Measurements from ENCODE around the gene CASTOR2.
"Not testable (repeated sequence)": the region's sequence is repeated elsewhere in the genome, so short reads cannot be mapped to it uniquely, and the experiment has no call there.

Gene CASTOR2

DNA sequence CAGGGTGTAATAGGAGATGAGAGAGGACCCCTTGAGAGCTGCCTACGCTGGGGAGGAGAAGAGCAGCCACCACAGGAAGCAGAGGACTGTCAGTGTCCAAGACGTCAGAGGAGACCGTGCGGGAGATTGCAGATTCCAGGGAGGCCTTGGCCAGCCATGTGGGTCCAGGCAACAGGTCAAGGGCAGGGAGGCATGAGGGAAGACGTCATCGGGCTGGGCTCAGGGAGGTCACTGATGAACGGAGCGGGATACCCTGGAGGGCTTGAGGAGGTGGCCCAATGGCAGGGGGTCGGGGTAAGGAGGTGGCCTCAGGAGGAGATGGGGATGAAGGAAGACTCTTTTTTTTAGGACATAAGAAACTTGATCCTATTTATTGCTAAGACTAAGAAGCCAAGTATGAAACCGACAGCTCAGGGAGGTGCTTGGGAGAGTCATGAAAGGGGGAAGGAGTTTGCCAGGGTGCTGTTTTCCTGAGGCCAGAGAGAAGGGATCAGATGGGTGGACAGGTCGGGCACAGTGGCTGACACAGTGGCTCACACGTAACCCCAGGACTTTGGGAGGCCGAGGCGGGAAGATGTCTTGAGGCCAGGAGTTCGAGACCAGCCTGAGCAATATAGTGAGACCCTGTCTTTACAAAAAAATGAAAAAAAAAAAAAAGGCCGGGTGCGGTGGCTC lies 30.5 kb downstream of the CASTOR2 start:
- not testable (repeated sequence) for DNase-seq (ENCODE audit: low spot score)

DNA sequence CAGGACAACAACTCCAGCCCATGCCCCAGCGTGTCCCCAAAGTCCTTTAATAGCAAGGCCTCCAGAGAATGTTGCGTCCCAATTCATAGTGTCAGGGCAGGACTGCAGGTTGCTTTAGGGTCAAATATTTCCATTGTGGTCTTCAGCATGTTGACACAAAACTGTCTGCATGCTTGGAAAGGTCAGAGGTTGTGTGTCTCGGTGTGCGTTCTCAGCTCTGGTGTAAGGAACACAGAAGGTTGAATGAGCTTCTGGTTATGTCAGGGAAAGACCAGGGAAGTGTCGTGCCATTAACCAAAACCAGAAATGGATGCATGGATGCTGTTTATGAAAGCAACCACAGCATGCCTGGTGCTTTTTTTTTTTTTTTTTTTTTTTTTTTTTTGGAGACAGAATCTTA lies 31.9 kb downstream of the CASTOR2 start:
- not testable (repeated sequence) for DNase-seq (ENCODE audit: low spot score)

DNA sequence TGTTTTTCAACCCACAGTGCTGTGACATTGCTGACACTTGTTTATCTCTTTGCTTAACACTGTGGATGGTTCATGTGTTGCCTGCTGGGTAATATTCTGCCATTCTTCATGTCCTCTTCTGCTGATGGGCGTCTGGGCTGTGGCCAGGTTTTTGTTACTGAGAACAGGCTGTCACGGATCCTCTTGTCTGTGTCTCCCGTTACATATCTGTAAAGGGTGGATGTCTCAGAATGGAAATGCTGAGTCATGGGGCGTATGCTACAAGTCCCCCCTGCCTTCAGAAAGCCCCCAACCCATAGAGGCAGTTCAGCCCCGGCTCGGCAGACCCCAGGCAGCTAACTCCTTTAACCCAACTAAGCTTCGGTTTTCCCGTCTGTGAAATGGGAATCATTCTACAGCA lies 33.3 kb downstream of the CASTOR2 start:
- DNase-seq (ENCODE audit: low spot score) = not testable (repeated sequence)

DNA sequence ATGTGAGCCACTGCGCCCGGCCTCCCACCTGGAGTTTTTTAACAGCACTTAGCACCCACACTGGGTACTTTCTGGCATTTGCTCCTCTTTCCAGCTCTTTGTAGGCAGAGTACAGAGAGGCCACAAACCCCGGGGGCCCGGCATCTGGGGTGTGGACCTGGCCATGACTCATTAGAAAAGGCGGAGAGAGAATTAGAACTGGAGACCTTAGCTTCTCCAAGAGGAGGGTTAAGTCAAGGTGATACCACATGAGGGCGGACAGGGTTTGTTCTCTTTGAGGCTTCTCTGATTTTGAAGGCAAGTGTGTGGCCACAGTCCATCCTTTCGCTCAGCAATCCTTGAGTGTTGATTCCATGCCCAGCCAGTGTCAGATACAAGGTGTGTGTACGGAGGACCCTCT lies 36.9 kb downstream of the CASTOR2 start:
- not testable (repeated sequence) for DNase-seq (ENCODE audit: low spot score)

DNA sequence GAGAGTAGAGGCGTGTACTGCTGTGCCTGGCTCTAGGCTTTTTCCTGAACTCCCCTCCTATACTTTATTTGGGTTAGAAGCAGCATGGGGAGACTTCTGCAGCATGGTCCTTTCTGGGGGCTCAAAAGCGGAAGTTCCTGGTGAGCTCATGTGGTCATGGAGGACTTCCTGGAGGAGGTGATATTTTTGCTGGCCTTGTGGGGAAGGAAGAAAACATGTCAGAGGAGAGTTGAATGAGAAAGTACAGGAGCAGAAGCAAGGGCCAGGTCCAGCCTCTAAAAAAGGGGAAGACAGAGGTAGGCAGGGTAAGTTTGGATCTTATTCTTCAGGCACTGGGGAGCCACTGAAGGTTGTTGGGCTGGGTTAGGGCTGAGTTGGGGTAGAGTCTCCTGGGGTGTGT lies 45.5 kb downstream of the CASTOR2 start:
- no peak for DNase-seq (ENCODE audit: low spot score)

DNA sequence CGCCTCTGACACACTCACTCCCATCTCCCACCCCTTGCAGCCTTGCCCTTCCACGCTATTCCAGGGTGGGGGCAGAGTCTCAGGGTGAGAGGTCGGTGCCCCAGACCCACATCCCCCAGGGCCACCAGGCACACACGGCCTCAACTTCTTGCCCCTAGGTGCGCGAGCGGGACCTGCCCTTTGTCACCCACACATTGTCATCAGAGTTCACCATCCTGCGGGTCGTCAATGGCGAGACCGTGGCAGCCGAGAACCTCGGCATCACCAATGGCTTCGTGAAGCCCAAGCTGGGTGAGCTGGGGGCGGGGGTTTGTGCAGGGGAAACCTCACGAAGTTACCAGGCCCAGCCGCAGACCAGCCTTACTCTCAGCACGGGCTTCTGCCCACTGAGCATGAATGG lies 53.3 kb downstream of the CASTOR2 start:
- no peak for DNase-seq (ENCODE audit: low spot score)

DNA sequence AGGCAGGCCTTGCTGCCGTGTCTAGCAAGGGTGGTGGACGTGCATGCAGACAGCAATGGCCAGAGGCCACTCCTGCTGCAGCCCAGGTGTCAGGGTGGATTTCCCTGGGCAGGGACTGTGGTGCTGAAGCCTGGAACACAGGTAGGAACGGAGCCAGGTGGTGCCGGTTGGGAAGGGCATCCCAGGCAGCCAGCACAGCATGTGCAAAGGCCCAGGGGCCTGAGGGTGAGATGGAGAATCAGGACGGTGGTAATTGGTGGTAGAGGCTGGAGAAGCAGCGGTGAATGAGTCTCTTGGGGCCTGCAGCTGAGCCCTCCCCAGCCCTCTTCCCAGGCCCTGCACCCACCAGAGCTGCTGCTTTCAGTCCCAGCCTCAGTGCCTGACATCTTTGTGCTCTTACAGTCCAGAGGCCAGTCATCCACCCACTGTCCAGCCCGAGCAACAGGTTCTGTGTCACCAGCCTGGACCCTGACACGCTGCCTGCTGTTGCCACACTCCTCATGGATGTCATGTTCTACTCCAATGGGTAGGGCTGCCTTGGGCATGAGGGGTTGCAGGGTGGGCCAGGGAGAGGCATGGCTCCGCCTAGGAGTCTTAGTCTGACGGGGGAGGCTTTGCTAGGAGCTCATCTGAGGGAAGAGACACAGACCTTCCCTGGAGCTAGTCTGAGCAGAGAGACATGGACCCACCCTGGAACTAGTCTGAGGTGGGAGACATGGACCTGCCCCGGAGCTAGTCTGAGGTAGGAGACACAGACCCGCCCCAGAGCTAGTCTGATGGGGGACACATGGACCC lies 54.3 kb downstream of the CASTOR2 start:
- DNase-seq (ENCODE audit: low spot score) = no peak

DNA sequence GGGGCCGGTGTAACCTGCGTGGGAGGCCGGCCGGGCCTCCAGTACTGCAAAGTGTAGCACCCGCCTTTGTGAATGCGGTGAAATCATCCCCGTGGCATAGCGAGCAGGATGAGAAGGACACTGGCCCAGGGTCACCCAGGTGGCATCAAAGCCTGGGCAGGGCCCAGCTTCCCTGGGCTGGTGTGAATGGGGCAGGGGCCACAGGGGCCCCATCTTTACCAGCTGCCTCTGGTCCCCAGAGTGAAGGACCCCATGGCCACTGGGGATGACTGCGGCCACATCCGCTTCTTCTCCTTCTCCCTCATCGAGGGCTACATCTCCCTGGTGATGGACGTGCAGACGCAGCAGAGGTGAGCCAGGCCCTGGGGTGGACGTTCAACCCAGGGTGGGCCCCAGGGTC lies 55.3 kb downstream of the CASTOR2 start:
- no peak for DNase-seq (ENCODE audit: low spot score)

DNA sequence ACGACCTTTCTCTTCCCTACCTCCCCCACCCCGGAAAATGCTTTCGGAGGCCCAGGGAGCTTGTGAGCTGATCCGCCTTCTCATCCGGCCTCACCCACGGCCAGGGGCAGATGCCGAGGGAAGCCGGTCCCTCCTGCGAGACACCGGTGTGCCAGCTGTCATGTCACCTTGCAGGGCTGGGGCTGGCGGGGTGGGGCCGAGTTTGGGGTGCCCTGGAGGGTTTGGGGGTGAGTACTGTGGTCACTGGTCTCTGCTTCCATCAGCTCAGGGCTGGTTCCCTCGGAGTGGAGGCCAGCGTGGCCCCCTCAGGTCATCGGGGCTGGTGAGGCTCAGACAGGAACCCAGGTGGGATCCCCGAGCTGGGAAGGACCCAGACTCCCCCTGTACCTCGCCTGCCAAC lies 60.4 kb downstream of the CASTOR2 start:
- DNase-seq (ENCODE audit: low spot score) = no peak

DNA sequence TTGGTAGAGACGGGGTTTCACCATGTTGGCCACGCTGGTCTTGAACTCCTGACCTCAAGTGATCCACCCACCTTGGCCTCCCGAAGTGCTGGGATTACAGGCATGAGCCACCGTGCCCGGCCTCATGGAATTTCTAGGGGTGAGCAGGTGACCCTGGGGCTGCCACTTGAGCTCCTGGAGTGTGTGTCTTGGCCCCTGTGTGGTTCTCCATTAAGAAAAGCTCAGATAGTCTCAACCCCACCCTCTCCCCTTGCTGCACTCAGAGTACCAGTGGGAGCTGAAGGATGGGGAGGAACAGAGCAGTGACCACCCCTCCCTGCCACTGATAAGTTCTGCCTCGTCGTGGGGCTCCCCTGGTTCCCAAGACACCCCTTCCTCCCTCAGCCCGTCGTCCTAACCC lies 63.8 kb downstream of the CASTOR2 start:
- no peak for DNase-seq (ENCODE audit: low spot score)

DNA sequence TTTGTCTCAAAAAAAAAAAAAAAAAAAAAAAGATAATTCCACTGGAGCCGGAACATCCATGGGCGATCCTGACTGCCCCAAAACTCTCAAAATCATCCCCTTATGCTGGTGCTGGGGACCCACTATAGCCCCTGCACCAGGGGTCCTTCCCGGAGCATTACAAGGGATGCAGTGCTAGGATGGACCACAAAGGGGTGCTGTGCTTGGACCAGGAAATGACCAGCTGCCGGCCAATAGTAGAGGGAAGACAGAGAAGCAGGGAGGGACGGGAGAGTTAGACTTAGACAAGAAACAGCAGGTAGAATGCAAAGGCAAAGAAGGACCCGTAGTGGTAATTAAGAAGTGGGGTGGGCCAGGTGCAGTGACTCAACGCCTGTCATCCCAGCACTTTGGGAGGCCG lies 68.6 kb downstream of the CASTOR2 start:
- no peak for DNase-seq (ENCODE audit: low spot score)

DNA sequence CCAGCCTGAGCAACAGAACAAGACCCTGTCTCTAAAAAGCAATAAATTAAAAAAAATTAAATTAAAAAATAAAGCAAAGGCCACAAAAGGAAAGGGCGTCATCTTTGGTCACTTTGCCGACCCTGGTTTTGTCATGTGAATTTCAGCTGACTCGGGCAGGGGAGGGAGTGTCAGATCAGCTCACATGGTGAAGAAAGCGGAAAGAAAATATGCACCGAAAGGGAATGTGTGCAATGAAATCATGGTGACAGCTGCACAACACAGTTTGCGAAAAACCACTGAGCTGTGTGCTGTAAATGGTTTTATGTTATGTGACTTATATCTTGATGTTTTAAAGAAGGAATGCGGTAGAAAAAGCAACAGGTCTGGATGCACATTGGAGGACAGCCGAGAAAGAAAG lies 69.3 kb downstream of the CASTOR2 start:
- DNase-seq (ENCODE audit: low spot score) = no peak

DNA sequence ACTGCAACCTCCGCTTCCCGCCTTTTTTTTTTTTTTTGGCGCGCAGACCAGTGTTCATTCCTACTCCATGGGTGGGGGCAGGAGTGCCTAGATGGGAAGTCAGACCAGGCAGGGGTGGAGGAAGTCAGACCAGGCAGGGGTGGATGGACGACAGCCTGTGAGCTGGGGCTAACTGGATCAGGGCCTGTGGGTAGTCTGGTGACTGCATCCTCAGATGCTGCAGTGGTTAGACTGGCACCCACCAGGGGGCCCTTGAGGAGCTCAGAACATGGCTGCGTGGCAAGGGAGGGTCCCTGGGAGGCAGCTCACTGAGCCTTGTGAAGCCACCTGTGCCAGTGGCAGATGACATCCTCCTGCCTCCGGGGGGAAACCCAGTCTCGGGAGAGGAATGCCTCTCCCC lies 74.0 kb downstream of the CASTOR2 start:
- DNase-seq (ENCODE audit: low spot score) = no peak

DNA sequence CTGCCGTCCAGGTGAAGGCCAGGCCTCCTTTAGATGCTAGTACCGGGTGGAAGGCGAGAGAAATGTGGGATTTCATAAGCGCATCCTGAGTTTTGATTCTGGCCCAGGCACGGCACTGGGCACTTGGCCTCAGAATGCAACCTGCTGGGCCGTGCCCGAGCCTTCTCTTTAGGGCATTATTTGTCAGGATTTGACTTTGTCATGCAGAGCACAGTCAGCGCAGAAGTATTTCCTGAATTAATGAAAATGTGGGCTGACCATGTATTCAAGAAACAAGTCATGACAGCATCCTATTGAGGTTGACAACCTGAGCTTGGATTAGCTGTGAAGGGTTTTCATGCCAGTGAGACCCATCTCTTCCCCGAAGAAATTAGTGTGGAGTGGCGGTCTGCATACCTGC lies 74.7 kb downstream of the CASTOR2 start:
- DNase-seq (ENCODE audit: low spot score) = no peak

DNA sequence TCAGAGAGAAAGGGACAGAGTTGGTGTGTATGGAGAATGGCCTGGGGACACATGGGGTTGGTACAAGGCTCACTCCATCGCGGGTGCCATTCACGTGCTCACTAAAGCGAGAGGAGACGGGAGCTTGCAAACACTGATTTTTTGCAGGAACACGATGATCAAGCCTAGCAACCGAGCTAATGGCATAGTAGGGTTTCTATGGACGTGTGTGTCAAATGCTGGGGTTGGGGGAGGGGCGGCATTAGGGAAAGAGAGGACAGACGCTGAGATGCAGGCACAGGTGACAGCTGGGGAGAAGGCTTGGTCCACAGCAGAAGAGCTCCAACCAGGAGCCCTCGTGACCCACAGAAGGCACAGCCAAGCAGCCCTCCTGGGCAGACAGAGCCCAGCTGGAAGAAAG lies 75.2 kb downstream of the CASTOR2 start:
- DNase-seq (ENCODE audit: low spot score) = no peak

DNA sequence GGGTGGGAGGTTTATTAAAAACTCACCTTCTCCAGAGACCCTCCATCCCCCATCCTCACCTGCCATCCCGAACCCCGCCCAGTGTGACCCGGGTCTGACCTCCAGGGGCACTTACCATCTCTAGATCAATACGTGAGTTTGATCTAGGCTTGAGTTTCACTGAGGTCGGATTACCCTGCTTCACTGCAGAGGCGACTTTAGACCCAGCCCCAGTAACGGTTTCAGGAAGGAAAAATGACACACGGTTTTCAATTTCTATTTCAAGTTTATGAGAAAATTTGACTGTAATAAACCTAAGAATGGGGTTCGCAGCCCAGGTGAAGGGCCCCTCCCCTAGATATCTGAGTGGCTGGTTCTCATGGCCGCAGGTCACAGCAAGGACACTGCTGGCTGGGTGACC lies 76.0 kb downstream of the CASTOR2 start:
- no peak for DNase-seq (ENCODE audit: low spot score)

DNA sequence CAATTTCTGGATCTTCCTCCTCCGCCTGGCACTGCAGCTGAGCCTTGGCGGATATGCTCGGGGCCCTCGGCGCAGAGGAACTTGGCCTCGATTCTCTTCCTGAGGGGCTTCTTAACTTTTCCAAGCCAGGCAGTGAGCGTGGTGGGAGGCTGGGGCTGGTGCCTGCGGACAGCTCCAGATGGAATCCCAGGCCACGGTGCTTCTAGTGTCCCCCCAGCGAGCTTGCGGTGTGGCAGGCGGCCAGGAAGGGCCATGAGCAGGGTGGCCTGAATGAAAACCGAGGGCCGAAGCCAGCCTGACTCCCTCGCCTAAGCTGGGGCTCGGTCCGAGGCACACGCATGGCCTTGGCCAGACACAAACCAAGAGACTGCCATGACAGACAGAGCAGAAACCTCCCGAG lies 77.8 kb downstream of the CASTOR2 start:
- DNase-seq (ENCODE audit: low spot score) = peak; percentile 21

DNA sequence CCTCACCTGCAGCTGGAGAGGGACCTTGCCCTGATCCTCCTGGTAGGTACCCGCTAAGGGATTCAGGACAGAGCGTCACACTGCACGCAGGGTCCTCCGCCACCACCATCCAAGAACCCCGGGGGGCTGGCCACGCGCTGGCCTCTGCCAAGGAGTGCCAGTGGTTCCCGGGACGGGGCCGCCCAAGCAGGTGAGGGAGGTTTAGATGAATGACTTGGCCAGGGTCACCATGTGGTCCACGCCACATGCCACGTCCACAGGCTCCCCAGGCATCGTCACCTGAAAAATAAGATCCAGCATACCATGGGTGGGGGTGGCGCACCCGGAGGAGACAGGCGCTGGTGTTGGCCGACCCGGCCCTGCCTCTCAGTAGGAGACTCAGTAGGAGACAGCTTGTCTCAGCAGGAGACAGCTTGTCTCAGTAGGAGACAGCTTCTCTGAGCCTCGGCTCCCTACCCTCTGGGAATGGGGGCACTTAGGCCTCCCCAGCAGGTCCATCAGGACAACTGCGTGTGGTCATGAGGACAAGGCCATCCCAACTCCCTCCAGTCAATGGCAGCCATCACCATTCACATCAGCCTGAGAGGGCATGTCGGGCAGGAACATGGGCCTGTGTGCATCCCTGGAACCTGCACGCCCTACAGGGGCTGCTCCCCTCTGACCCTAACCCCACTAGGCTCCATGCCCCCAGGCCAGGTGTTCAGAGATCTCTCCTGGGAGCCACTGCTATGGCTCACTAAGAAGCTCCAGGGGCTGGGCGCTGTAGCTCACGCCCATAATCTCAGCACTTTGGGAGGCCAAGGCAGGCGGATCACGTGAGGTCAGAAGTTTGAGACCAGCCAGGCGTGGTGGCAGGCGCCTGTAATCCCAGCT lies 78.6 kb downstream of the CASTOR2 start:
- no peak for DNase-seq (ENCODE audit: low spot score)

DNA sequence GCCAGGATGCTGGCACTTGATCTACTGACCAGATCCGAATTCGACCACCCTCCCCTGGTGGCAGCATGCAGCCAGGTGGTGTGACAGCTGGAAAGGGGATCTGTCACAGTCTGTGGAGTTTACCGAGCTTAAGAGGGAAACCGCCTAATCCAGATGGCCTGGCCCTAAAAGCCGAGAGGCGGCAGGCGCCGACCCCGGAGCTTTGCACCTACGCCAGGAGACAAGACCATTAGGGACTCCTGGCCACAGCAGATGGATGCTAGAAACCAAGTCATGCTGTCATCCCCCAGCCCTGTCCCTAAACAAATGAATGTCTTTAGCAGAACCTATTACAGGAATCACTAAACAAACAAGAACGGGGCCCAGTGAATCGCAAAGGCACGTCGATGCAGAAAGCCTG lies 81.4 kb downstream of the CASTOR2 start:
- DNase-seq (ENCODE audit: low spot score) = no peak

DNA sequence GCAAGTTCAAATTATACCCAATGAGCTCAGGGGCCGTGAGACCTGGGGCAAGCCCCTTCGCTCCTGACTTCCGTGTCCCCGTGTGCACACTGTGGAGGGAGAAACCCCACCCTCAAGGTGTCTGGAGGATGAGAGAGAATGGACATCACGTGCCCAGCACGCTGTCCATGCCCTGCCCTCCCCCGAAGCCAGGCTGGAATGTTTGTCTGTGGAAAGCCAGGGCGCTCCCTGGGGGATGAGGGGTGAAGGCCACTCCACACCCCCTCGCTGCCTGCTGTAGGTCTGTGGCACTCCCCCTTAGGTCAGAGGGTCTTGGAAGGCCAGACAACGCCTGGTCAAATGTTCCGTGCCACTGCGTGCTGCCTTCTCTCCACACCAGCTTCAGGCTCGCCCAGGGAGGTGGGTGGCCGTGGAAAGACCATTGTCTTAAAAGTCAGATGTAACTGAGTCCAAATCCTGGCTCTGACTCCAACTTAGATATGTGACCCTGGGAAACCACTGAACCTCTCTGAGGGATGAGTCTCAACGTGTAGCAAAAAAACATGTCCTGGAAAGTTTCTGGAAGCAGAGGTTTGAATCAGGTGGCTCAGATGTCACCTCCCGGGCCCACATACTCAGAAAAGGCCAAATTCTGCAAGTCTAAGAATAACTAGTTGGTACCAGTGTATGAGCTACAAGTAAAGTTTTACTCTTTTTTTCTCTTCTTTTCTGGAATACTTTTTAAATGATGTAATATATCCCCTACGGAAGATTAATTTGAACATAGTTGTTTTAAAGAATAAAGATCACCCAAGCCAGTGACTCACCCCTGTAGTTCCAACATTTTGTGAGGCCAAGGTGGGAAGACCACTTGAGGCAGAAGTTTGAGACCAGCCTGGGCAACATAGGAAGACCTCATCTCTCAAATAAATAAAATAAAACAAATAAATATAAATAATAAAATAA lies 84.2 kb downstream of the CASTOR2 start:
- DNase-seq (ENCODE audit: low spot score) = no peak

DNA sequence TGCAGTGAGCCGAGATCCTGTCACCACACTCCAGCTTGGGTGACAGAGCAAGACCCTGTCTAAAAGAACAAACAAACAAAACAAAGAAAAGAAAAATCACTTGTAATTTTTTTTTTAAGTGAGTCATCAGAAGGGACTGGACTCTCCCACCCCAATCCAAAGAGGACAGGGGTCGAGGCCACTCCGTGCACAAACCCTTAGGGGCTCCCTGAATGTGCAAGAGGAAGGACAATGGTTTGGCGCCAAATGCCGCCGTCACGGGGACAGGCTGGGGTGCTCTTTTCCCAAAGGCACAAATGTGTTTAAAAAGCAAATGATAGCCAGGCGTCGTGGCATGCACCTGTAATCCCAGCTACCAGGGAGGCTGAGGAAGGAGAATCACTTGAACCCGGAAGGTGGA lies 85.3 kb downstream of the CASTOR2 start:
- no peak for DNase-seq (ENCODE audit: low spot score)

DNA sequence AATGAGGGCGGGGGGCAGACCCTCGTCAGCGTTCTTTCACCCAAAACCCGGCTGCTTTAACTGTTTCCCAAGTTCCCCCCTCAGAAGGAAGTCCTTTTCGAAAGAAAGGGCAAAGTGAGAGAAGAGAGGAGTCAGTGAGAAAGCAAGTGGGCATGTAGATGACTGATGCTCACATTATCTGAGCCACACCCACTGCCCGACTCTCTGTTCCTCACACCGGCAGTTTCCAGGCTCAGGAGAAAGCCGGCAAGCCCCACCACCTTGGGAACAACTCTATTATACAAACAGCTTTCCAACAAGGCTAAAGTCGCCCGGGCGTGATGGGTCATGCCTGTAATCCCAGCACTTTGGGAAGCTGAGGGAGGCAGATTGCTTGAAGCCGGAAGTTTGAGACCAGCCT lies 86.0 kb downstream of the CASTOR2 start:
- DNase-seq (ENCODE audit: low spot score) = no peak

Measured in globus pallidus (tissue), 1 donor.